ENCODE measurements around the gene CLIC1.

Gene CLIC1

GRCh38 chr6:31780507-31781243, 44.3 kb upstream of the CLIC1 start:
- no peak for DNase-seq (ENCODE audit: extremely low read depth, insufficient read length)
- no peak for TF ChIP-seq CTCF (IDR thresholded peaks at IDR 0.05; ENCODE audit: insufficient read depth, low read length, poor library complexity, severe bottlenecking)
- H3K36me3 ChIP-seq (ENCODE audit: control insufficient read depth, insufficient read depth, low read length) = peaks cover 52% of the 10 kb centered on the region
- no peaks in the 10 kb centered on the region for H3K27me3 ChIP-seq (replicated peaks; ENCODE audit: control insufficient read depth, insufficient read depth, low read length)
- H3K4me3 ChIP-seq (replicated peaks; ENCODE audit: low read depth, low read length) = no peak overlapping the region

GRCh38 chr6:31779908-31780307, 43.6 kb upstream of the CLIC1 start:
- no peak overlapping the region for H3K4me3 ChIP-seq (replicated peaks; ENCODE audit: low read depth, low read length)
- no peak for DNase-seq (ENCODE audit: extremely low read depth, insufficient read length)
- TF ChIP-seq CTCF (IDR thresholded peaks at IDR 0.05; ENCODE audit: insufficient read depth, low read length, poor library complexity, severe bottlenecking) = no peak
- peaks cover 45% of the 10 kb centered on the region for H3K36me3 ChIP-seq (ENCODE audit: control insufficient read depth, insufficient read depth, low read length)
- H3K27me3 ChIP-seq (replicated peaks; ENCODE audit: control insufficient read depth, insufficient read depth, low read length) = no peaks in the 10 kb centered on the region

GRCh38 chr6:31778999-31779885, 42.9 kb upstream of the CLIC1 start:
- Histone ChIP-seq H3K36me3 (ENCODE audit: control insufficient read depth, insufficient read depth, low read length) (peaks cover 39% of the 10 kb centered on the region), H3K4me3 (replicated peaks; ENCODE audit: low read depth, low read length) (no peak overlapping the region), H3K27me3 (replicated peaks; ENCODE audit: control insufficient read depth, insufficient read depth, low read length) (no peaks in the 10 kb centered on the region)
- no peak for TF ChIP-seq CTCF (IDR thresholded peaks at IDR 0.05; ENCODE audit: insufficient read depth, low read length, poor library complexity, severe bottlenecking)
- no peak for DNase-seq (ENCODE audit: extremely low read depth, insufficient read length)

- no peak overlapping the region for H3K4me3 ChIP-seq (replicated peaks; ENCODE audit: low read depth, low read length)
- peaks cover 35% of the 10 kb centered on the region for H3K36me3 ChIP-seq (ENCODE audit: control insufficient read depth, insufficient read depth, low read length)
- no peaks in the 10 kb centered on the region for H3K27me3 ChIP-seq (replicated peaks; ENCODE audit: control insufficient read depth, insufficient read depth, low read length)
- TF ChIP-seq CTCF (IDR thresholded peaks at IDR 0.05; ENCODE audit: insufficient read depth, low read length, poor library complexity, severe bottlenecking) = no peak
- no peak for DNase-seq (ENCODE audit: extremely low read depth, insufficient read length)
Observed at GRCh38 chr6:31778193-31778592, 41.9 kb upstream of the CLIC1 start.

GRCh38 chr6:31777667-31778050, 41.3 kb upstream of the CLIC1 start:
- H3K4me3 ChIP-seq (replicated peaks; ENCODE audit: low read depth, low read length) = no peak overlapping the region
- peaks cover 35% of the 10 kb centered on the region for H3K36me3 ChIP-seq (ENCODE audit: control insufficient read depth, insufficient read depth, low read length)
- TF ChIP-seq CTCF (IDR thresholded peaks at IDR 0.05; ENCODE audit: insufficient read depth, low read length, poor library complexity, severe bottlenecking) = no peak
- no peaks in the 10 kb centered on the region for H3K27me3 ChIP-seq (replicated peaks; ENCODE audit: control insufficient read depth, insufficient read depth, low read length)
- DNase-seq (ENCODE audit: extremely low read depth, insufficient read length) = no peak

Data from GM06990 (cell line).